Fibroblast of skin of right quadriceps (primary cell): Measurements from ENCODE around the gene RHOBTB1.
"Not testable (repeated sequence)": the region's sequence is repeated elsewhere in the genome, so short reads cannot be mapped to it uniquely, and the experiment has no call there.

Experiments used
- DNase-seq: peaks from one replicate; pipeline ENCODE4 v3.0.0-alpha.2; 2013

RHOBTB1 gene, protein sequence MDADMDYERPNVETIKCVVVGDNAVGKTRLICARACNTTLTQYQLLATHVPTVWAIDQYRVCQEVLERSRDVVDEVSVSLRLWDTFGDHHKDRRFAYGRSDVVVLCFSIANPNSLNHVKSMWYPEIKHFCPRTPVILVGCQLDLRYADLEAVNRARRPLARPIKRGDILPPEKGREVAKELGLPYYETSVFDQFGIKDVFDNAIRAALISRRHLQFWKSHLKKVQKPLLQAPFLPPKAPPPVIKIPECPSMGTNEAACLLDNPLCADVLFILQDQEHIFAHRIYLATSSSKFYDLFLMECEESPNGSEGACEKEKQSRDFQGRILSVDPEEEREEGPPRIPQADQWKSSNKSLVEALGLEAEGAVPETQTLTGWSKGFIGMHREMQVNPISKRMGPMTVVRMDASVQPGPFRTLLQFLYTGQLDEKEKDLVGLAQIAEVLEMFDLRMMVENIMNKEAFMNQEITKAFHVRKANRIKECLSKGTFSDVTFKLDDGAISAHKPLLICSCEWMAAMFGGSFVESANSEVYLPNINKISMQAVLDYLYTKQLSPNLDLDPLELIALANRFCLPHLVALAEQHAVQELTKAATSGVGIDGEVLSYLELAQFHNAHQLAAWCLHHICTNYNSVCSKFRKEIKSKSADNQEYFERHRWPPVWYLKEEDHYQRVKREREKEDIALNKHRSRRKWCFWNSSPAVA

DNA sequence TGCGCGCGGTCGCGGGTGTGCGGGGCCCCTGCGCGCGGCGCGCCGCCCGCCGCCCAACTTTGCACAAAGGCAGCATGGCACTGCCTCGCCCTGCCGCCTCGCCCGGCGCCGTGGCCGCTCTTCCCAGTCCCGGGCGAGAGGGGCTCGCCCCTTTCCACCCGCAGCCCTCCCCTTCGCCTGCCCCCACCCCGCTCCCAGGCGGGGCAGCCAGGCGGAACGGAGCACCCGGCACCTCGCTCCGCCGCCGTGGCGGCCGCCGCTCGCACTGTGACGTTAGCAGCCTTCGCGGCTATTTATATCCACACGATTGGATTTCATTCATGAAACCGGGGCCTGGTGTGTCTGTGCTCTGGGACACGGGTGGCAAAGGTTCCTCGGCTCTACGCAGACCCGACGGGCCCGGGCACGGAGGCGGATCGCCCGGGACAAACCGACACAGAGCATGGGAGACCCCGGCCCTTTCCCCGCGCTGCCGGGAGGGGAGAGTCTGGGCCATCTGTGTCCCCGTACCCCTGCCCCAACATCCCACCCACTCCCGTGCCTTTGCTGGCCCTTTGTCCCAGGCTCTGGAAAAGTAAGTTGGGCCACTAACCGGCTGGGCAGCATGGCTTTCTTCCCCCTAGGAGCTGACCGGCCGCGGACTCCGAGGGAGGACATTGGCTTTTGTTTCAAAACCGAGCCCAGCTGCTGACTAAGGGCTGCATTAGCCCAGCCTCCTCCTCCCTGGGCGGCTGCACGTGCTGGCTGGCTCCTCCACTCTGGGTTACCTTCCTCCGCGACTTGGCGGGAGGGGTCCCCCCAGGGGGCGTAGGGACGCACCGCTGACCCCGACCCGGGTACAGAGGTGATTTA lies at the start of gene RHOBTB1:
Gene RHOBTB1 (minus strand): TSS at position 128 of the 852 bp plus-strand sequence. CDS start 32,643 bp downstream, outside the sequence.
- DNase-seq, result peak; percentile 85

DNA sequence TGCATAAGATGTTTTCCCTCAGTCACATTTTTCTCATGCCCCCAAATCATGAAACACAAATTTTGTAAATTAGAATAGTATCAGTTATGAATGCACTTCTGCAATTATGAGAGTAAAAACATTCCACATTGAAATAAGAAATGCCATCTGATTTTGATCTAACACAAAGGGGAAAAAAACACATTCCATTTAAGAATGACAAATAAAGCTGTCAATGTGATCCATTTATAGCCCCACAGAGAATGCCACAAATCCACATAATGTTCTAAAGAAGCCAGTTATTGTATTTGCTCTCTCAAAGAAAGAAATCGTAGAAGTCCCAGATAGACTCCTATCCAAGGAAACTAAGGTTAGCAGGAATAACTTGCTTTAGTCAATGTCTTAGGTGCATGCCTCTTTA lies 48.7 kb upstream of the RHOBTB1 start:
- DNase-seq, result peak; percentile 67

DNA sequence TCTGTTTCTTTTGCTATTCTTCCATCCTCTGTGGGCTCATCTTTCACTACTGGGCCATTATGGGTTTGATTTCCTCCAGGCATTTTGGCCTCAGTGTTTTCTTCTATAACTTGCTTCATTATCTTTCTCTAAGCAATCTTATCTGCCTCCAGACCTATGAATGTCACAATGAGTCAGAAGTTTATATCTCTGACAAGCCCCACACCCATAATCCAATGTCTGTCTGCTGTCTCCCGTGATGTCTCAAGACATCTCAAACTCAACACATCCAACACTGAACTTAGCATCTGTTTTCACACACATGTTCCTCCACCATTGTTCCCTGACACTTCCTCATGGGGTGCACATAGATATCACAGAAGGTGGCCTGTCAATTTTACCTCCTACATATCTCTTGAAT lies 46.7 kb upstream of the RHOBTB1 start:
- no peak for DNase-seq

DNA sequence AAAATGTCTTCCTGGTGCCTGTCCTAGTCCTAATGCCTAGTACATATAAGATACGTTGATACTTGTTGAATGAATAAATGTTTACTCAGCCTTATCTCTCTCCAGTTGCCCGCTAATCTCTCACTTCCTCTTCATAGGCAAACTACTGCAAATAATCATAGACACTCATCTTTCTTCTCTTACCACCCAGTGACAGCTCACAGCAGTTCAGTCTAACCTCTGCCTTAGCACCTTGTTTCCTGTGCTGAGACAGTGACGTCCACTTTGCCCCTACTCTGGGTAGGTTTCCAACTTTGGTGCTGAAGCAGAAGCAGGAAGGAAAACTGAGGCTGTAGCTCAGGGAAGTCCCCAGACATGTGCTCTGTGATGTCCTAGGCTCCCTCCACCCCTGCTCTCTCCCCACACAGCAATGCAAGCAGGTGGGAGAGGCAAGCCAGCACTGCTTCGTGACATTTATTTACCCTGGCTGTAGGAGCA lies 45.5 kb upstream of the RHOBTB1 start:
- no peak for DNase-seq

DNA sequence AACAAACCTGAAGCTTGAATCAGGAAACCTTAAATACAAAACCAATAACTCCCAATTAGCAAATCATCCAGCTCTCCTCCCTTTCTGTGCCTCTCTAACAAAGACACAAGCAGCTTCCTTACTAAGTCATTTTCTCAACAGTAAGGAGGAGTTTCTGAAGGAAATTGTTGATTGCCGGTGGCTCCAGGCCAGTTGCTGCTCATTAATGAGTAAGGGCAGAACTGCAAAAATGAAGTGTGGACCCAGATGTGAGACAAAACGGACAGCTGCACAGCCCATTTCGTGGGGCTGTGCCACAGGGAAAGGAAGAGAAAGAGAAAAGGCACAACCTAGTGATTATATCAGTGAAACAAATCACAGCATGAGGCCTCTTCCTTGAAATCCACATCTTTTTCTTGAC lies 42.8 kb upstream of the RHOBTB1 start:
- DNase-seq, result peak; percentile 28

DNA sequence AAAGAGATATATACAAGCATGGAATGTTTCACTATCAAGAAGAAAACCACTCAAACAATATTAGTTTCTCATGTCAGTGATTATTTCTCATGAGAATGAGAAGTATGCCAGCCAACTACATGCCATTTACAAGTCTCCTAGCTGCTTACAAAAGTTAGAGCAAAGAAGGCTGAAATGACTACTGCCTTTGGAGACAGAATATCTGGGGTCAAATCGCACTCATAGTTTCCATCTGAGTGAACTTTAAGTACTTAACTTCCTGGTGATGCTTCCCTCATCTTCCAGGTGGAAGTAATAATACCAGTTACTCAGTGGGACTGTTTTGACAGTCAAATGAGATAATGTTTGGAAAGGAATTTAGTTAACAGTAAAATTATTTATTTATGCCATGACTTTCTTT lies 42.0 kb upstream of the RHOBTB1 start:
- DNase-seq, result peak; percentile 19

DNA sequence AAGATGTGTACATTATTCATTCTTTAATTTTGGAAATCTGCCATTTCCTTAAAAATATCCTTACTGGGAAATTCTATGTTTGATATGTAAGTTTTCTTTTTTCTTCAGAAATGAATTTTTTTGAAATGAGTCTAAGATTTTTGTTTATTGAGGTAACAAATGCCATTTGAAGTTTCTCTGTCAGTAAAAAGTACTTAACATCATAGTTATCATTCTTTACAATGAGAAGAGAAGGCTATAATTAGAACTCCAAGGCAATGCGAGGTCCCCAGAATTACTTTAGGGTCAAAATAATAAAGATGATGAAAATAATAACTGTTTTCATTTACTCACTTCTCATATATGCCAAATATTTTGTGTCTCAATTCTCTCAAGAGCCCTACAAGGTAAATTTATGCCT lies 37.0 kb upstream of the RHOBTB1 start:
- peak; percentile 64 for DNase-seq

DNA sequence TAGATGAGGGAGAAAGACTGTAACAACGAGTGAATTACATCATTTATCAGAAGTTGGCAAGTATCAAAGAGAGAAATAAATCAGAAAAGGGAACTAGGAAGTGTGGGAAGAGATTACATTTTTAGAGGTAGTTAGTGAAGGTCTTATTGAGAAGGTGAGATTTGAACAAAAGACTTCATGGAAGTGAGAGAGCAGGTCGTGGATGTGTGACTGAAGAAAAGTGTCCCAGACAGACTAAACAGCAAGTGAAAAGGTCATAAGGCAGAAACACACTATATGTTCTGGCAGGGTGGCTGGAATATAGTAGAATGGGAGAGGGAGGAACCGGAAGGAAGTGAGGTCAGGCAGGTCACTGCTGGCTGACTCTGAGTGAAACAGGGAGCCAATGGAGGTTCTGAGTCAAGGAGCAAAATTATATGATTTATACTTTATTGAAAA lies 35.7 kb upstream of the RHOBTB1 start:
- DNase-seq, result no peak

DNA sequence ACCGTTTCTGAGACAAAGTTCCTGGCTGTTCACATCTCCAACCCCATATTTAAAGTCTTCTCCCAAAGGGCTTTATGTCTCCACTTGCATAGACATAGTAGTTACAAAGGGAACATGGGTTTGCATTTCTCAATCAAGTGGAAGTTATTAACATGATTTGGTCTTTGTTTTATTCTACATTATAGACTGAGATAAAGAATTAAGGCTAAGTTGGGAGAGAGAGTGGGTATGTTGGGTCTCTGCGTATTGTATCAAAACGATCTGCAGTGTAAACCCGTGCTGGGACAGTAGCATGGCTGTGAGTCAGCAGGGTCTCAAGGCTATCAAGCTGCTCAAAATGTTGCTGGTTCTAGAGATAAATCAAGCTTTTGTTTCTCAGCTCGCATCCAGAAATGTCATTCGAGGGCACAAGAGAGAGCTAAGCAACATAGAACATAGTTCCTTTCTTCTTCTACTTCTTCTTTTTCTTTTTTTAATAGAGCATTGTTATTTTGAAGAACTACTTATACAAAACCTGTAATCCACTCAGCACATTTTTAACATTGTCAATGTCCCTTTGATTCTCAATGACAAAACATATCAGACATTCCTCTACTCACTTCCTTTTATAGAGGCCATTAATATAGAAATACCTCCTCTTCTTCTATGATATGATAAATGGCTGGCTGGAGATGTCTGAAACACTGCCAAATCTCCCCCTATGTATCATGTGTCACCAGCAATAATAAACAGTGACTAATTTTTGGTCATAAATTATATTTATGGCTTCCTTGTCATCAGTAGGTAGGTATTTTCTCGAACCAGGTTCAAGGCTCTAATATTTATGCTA lies 34.5 kb upstream of the RHOBTB1 start:
- peak; percentile 87 for DNase-seq

DNA sequence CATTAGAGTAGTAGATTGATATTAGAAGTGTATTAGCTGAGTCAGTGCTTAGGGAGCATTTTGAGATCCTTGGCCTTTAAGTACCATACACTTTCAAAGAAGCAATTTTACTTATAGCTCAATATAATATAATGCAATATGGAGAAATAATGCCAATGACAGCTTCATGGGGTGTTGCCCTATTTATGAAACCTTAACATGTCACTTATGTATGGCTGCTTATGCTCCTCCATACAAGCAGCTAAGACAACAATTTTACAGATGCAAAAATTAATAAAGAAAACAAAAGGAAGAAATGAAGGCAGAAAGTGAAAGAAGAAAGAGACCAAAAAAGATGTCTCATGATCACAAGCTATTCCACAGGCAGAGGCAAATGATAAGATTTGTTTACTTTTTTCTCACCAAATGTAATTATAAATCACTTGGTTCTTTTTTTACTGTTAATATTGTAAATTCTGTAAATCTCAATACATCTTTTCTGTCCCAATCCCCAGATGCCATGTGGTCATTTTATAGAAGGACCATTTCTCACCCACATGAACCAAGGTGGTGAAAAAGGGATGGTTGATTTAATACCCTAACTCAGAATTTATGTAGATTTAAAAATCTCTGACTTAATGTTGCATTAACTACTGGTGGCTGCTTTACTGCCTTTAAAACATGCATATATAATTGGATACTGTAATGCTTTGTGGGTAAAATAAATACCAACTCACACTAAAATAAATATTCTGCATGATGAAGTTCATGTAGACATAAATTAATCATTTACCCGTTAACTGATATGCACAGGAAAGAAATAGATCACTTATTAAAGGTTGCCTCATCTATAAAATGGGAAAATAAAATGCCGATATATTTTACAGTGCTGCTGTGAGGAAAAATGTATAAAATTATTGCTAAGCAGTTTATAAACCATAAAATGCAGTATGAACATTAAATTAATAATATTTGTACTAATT lies 33.5 kb upstream of the RHOBTB1 start:
- DNase-seq, result no peak

DNA sequence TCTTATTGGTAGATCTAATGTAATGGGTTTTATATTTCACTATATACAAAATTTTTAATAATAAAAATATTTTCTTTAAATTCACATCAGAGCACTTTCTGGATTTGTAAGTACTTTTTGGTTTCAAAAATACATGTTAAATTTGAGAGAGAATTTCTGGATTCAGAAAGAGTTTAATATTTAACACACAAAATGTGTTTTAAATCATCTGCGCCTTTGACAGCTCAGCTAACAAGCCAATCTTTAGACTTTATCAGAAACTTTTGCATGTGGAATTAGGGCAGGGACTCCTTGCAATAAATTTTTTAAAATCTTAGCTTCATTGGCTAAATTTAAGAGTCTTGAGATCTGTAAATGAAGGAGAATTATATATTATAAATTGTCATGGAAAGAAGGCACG lies 32.7 kb upstream of the RHOBTB1 start:
- no peak for DNase-seq

DNA sequence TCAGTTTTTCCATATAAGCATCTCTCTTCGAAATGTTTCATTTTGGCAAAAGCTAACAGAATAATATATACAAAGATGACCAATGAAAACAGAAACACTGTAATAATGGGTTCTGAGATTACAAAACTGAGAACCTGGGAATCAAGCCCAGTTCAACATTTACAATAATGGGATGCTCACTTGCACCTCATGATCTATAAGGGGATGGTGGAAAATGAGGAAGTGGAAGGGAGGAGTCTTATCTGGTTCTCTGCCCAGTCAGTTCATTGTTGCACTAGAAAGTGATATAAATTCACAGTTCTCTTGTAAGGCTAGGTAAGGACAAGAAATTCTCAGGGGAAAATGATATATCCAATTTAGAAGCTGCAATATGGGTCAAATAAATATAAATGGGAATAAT lies 31.7 kb upstream of the RHOBTB1 start:
- no peak for DNase-seq

DNA sequence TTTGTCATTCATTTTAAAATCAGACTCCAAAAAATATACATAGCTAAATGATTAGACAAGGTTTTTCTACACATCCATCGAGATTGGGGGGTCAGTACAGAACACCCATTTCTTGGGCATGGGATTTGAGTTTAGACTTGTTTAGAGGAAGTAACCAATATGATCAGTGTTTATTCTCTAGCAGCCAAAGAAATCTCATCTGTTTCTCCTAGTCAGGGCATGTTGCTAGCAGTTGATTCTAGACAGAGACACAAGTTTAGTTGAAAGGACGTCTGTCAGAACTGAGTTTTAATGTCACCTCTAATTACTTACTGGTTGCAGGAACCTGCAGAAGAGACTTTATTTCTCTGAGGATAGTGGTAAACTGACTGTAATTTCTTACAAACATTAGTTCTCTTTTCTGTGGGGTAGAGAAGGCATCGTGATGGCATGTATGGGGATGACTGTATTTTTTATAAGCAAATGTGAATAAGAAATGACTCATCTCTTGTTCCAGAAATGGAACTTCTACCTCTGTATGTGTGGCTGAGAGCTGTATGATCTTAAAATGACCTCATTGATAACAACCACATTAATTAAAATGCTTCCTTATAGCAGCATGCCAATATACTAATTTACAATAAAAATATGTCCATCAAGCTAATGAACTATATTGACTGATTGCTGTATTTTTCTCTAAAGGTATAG lies 30.6 kb upstream of the RHOBTB1 start:
- peak; percentile 54 for DNase-seq

DNA sequence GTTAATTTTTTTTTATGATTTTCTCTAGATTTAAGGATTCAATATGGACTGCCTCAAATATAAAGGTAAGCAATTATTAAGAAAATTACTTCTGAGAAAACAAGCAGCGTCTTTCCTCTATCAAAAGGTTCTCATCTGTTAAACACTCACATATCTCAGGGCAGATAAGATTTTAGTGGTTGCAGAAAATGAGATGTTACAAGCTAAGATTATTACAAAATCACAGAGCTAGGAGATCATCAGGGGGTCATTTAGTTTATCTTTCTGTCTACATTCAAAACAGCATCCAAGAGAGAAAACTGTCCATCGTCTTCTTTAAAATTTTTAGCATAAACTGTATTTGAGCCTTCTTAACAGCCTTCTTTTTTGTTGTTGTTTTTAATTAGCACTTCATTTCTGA lies 29.1 kb upstream of the RHOBTB1 start:
- no peak for DNase-seq

DNA sequence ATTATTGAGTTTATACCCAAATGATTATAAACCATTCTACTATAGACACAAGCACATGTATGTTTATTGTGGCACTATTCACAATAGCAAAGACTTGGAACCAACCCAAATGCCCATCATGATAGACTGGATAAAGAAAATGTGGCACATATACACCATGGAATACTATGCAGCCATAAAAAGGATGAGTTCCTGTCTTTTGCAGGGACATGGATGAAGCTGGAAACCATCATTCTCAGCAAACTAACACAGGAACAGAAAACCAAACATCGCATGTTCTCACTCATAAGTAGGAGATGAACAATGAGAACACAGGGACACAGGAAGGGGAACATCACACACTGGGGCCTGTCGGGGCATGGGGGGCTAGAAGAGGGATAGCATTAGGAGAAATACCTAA lies 28.2 kb upstream of the RHOBTB1 start:
- DNase-seq, result not testable (repeated sequence)

DNA sequence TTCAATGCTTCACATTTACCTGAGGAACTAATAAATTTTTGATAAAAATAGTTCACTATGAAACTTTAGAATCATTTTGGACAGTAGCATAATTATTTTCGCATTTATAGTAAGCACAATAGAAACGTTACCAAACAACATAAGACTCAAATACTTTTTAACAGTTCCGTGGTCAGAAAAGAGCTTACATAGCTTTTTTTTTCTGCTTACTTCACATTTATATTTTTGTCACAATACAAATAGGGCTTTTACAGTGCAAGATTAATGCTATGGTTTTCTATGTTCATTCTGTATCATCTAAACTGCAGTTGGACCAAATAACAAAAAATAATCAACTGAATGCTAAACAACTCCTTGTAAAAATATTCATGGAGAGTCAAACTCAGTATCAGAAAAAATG lies 26.5 kb upstream of the RHOBTB1 start:
- no peak for DNase-seq

DNA sequence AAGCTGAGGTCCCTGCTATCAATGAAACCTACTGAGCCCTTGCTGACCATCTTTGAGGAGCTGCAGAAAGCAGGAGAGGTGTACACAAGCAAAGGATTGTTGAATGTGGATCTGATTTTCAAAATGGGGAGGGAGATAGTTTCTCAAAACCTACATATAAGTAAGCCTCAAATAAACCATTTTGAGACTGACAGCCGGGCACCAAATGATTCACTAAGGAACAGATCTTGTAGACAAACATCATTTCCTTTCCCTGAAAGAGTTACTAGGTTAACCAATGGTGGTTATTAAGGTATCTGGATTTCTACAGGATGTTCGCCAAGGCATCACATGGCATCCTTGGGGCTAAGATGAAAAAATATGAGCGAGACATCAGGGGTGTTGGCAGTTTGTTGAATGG lies 24.5 kb upstream of the RHOBTB1 start:
- DNase-seq, result no peak

DNA sequence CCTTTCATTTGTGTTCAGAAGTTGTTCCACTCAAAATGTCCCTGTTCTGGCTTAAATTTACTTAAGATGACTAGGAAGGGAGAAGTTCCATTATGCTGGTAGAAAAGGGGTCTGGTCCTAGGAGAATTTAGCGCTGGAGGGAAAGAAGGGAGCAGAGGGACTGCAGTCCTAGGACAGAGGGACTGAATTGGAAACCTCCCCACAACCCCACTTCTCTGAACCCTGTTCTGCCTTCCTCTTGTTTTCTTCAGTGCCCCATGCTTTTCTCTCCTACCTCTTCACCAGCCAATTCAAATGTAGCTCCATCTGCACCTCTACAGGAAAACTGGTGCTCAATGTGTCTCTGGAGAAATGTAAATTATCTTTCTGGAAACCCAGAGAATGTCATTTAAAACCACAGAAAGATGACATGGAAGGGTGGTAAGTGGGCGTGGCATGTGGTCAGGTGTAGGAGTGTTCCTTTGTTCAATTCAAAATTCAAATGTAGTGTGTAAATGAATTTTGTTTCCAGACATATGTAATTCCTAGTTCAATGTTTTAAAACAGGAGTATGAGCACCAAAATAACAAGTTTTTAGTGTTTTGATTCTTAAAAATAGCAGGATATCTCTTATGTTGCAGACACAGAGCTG lies 24.0 kb upstream of the RHOBTB1 start:
- no peak for DNase-seq

DNA sequence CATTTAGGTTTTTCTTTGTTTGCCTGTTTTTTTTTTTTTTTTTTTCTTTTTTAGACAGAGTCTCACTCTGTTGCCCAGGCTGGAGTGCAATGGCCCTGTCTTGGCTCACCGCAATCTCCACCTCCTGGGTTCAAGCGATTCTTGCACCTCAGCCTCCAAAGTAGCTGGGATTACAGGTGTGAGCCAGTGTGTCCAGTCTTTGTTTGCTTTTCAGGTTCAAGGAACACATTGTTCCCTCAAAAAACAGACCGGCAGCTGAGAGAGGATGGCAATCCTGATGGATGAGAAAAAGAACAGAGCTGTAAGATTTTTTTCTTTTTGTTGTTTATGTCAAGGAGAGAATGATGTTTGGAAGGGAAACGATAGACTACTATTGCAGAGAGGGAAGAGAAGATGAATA lies 23.3 kb upstream of the RHOBTB1 start:
- no peak for DNase-seq

DNA sequence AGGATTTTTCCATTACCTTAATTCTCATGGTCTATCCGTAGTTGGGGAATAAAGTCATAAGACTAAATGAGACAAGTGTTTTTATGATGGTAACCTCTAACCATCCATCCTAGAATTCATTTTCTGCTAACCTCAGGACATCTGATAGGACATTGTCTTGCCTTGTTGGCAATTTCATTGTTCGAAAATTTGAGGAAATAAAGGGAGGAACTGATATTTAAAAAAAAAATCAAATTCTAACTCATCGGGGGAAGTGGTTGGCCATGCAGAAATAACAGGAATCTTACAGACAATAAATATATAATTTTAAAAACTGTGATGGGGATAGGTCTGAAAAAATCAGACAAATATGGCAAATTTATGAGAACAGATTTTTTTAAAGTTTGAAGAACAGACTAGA lies 21.7 kb upstream of the RHOBTB1 start:
- DNase-seq, result no peak
